Heart left ventricle (tissue), 16 donors: ENCODE results near the gene MAP4K2. TPM values are rescaled to one million over a fixed set of nuclear protein-coding genes. Genes with fewer than 3 reads are reported as not detected.
"Not testable (repeated sequence)": the region's sequence is repeated elsewhere in the genome, so short reads cannot be mapped to it uniquely, and the experiment has no call there.

Experiments
- ATAC-seq, 4 donors: fragments of 200-7000 bp; cut with Tn5 transposase; one replicate each; pipeline ENCODE4 v1.9.1; 2020 to 2022; ENCODE audit warnings: moderate library complexity in 4 of 4, mild to moderate bottlenecking in 3 of 4, moderate number of reproducible peaks in 1 of 4
- DNase-seq, 5 donors: peaks; one replicate each; pipeline ENCODE4 v3.0.0-alpha.2; 2020
- H3K27ac ChIP-seq, 12 donors: fragments of 200-600 bp; sonication (generic) in 4 of 12; one replicate each; pipeline versions ENCODE4 v1.5.0 to v1.8.0; 2016 to 2022; ENCODE audit warnings: mild to moderate bottlenecking in 2 of 12
- H3K27me3 ChIP-seq, 9 donors: fragments of 200-600 bp; sonication (generic) in 2 of 9; one replicate each; pipeline versions ENCODE4 v1.5.1 to v1.8.0; 2016 to 2022; ENCODE audit warnings: mild to moderate bottlenecking in 3 of 9
- H3K36me3 ChIP-seq, 9 donors: fragments of 200-600 bp; sonication (generic) in 2 of 9; one replicate each; pipeline versions ENCODE4 v1.5.0 to v1.8.0; 2018 to 2022; ENCODE audit warnings: mild to moderate bottlenecking in 2 of 9
- H3K4me1 ChIP-seq, 12 donors: fragments of 200-600 bp; sonication (generic) in 4 of 12; one replicate each; pipeline versions ENCODE4 v1.5.0 to v1.8.0; 2016 to 2022; ENCODE audit warnings: mild to moderate bottlenecking in 3 of 12
- H3K4me3 ChIP-seq, 12 donors: fragments of 200-600 bp; sonication (generic) in 4 of 12; one replicate each; pipeline versions ENCODE4 v1.5.0 to v1.8.0; 2017 to 2022; ENCODE audit warnings: mild to moderate bottlenecking in 9 of 12, moderate library complexity in 4 of 12
- H3K9me3 ChIP-seq, 12 donors: fragments of 200-600 bp; sonication (generic) in 4 of 12; one replicate each; pipeline versions ENCODE4 v1.5.0 to v1.8.0; 2016 to 2022; ENCODE audit warnings: mild to moderate bottlenecking in 1 of 12
- POLR2A ChIP-seq, 2 donors: fragments of 450-650 bp; IDR thresholded peaks; one replicate each; pipeline ENCODE4 v1.6.1; 2017; ENCODE audit warnings: antibody characterized with exemption in 2 of 2, mild to moderate bottlenecking in 2 of 2, moderate library complexity in 2 of 2
- WGBS, 4 donors: extraction: QIAGEN DNeasy Blood & Tissue Kit in 2 of 4; methylation state at CpG; one replicate each; pipeline versions ENCODE4 v1.1.5 to v1.1.7; 2013 to 2018; 5-methylcytosine and 5-hydroxymethylcytosine counted together
- intact Hi-C, 10 donors: fragments of 100-400 bp; cut with DNase I; formaldehyde crosslinking; loops; one replicate each; pipeline versions ENCODE4 v1.11.1 to v1.14.2; 2022
- polyA plus RNA-seq, 2 donors: library from polyadenylated mRNA; stranded (reverse); fragments of 200-250 nt; gene quantifications; one replicate each; pipeline ENCODE4 v1.2.3, GENCODE V29; 2013
- total RNA-seq, 9 donors: library from RNA; depleted of rRNA in 2 of 9; stranded (reverse); fragments of >200 nt in 2 of 9; fragmentation: NEBNext Ultra II Directional in 3 of 9; extraction: Animal tissue kit (Norgen Biotek cat#: 25700) in 3 of 9; gene quantifications; one replicate each; pipeline versions ENCODE4 v1.1.0 to v1.2.4, GENCODE V29; 2016 to 2023
- TF ChIP-seq, protein P1 (sequence below), 12 donors: fragments of 200-600 bp; sonication (generic) in 4 of 12; IDR thresholded peaks; one replicate each; pipeline versions ENCODE4 v1.5.0 to v1.8.0; 2018 to 2022; ENCODE audit warnings: antibody characterized with exemption in 12 of 12, mild to moderate bottlenecking in 5 of 12
- donor health status: ischemic (EF 13 %, LVEDD 7.1; RV severe dilation, severe dysfunction).
- donor health status: healthy with polysubstance abuse.
- donor health status: DM: no; HTN: yes; CAD: no.
- donor health status: DM: no; HTN: no; CAD: no.
- donor health status: ischemic (EF 25% LVEDD 6.9; RV normal size, moderate dysfunction).
- donor health status: ischemic (EF 25% LVEDD 5.7; RV mildly dilated, moderate dysfunction).
- donor health status: healthy.
- donor health status: DM: yes; HTN: yes; CAD: no.
- donor health status: ischemic (EF 35%, LVEDD 5.7; RV mildly dilated, moderate dysfunction).
- donor health status: nonischemic (EF 11% LVEDD 7.7; RV severe dilation, severe dysfunction).
- donor health status: DM: yes; HTN: yes; CAD: no.
- donor health status: PGD.
- donor health status: ischemic (EF 29% LVEDD 5.4; RV normal size, mild dysfunction).
- donor health status: nonischemic (EF 23%, LVEDD 6.1; RV moderate dilation, normal function).

Gene MAP4K2
- total and polyA plus RNA-seq, 11 donors: 7.0 to 27.5 (median 8.6) TPM

DNA sequence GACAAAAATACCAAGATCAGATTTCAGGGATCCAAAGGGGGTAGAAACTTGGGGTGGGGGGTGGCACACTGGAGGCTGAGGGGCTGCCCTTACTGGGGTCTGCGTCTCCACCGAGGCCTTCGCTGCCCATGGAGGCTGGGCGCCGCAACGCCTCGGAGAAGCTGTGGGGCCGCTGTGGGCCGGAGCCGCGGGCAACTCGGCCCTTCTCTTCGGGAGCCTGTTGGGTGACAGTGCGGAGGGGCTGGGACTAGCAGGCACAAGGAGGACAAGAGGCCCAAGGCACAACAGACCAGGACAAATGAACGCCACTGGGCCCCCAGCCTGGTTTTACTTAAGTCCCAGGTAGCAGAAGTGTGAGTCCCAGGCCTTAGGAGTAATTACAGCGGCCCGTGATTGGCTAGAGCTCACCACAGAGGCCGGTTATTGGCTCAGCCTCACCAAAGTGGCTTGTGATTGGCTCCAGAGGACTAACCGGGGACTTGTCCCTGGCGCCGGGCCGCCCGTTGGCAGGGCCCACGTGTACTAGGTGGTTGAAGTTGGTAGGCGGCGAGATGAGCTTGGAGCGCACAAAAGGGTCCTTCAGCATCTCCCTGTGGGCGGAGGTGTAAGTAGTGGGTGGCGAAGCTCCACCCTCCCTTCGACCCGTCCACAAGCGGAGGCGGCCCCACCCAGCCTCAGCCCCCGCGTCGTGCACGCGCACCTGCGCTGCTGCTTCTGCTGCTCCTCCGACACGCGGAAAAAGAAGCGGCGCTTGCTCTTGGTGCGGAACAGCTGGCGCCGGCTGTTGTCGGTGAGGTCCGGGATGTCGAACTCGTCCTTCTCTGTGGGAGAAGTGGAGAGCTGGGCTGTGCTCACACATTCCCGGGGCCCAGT, 23.8 kb upstream of the MAP4K2 start:
- DNase-seq (no peak), ATAC-seq (no peak)
- no peaks in the 10 kb centered on the region for H3K4me1 ChIP-seq
- H3K27ac ChIP-seq: no peak overlapping the region
- no peaks in the 10 kb centered on the region for H3K27me3 ChIP-seq
- 83 to 93% (median 89%) methylated on average over 50 to 52 of the region's 52 CpGs for WGBS, 4 donors
- H3K9me3 ChIP-seq: no peaks in the 10 kb centered on the region
- no peaks in the 10 kb centered on the region for H3K36me3 ChIP-seq
- H3K4me3 ChIP-seq: no peak overlapping the region
- intact Hi-C loops: no loop called here
- TF ChIP-seq, protein P1, sequence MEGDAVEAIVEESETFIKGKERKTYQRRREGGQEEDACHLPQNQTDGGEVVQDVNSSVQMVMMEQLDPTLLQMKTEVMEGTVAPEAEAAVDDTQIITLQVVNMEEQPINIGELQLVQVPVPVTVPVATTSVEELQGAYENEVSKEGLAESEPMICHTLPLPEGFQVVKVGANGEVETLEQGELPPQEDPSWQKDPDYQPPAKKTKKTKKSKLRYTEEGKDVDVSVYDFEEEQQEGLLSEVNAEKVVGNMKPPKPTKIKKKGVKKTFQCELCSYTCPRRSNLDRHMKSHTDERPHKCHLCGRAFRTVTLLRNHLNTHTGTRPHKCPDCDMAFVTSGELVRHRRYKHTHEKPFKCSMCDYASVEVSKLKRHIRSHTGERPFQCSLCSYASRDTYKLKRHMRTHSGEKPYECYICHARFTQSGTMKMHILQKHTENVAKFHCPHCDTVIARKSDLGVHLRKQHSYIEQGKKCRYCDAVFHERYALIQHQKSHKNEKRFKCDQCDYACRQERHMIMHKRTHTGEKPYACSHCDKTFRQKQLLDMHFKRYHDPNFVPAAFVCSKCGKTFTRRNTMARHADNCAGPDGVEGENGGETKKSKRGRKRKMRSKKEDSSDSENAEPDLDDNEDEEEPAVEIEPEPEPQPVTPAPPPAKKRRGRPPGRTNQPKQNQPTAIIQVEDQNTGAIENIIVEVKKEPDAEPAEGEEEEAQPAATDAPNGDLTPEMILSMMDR (IDR thresholded peaks at IDR 0.05): no peak
- no peak for TF ChIP-seq POLR2A (IDR thresholded peaks at IDR 0.05)

DNA sequence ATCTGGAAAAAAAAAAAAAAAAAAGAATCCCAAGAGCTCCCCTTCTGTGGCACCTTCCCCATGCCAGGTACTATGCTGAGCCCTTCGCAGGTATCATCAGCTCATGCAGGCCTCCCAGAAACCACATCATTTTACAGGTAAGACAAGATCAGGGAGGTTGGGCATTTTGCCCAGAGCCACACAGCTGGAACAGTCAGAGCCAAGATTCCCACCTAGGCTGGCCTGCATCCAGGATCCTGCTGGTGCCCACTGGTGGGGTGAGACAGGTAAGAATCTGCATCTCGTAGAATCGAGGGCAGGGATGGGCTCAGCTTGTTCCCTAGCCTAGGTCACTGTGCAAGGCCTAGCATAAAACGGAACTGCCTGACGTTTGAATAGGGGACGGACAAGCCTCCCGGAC, 23.0 kb upstream of the MAP4K2 start:
- DNase-seq (no peak), ATAC-seq (no peak)
- no peaks in the 10 kb centered on the region for H3K9me3 ChIP-seq
- H3K36me3 ChIP-seq: no peaks in the 10 kb centered on the region
- H3K4me3 ChIP-seq: no peak overlapping the region
- H3K27me3 ChIP-seq: no peaks in the 10 kb centered on the region
- TF ChIP-seq, protein P1 (IDR thresholded peaks at IDR 0.05): no peak
- no peak for TF ChIP-seq POLR2A (IDR thresholded peaks at IDR 0.05)
- no peaks in the 10 kb centered on the region for H3K4me1 ChIP-seq
- WGBS, 4 donors: 85 to 95% (median 89%) methylated on average over 3 to 7 of the region's 7 CpGs
- H3K27ac ChIP-seq: no peak overlapping the region
- intact Hi-C loops: no loop called here

DNA sequence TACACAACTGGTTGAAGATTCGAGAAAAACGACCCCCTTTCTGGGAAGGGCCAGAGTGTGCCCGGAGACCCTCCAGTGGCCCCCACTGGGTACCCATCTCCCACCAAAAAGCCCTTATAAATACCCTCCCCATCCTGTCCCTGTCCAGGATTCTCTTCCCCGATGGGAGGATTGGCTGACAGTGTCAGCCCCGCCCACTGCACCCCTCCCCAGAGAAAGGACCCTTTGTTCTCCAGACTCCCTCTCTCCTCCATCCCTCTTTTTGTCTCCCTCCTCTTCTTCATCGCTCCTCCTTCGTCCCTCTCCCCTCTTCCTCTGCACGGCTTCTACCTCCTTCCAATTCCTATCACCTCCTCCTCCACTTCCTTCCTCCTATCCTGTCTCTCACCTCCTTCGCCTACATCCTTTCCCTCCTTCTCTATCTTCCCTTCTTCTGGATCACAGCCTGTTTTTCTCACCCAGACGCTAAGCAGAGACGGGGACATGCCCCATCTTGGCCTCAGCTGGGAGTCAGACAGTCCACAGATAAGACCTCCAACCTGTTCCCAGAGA, 20.6 kb upstream of the MAP4K2 start:
- TF ChIP-seq, protein P1 (IDR thresholded peaks at IDR 0.05): no peak
- no peak for TF ChIP-seq POLR2A (IDR thresholded peaks at IDR 0.05)
- DNase-seq (no peak), ATAC-seq (no peak)
- no peaks in the 10 kb centered on the region for H3K27me3 ChIP-seq
- H3K36me3 ChIP-seq: no peaks in the 10 kb centered on the region
- H3K27ac ChIP-seq: no peak overlapping the region
- intact Hi-C loops: no loop called here
- H3K9me3 ChIP-seq: no peaks in the 10 kb centered on the region
- WGBS, 4 donors: 54 to 62% (median 55%) methylated on average over 11 of the region's 11 CpGs
- no peaks in the 10 kb centered on the region for H3K4me1 ChIP-seq
- no peak overlapping the region for H3K4me3 ChIP-seq

DNA sequence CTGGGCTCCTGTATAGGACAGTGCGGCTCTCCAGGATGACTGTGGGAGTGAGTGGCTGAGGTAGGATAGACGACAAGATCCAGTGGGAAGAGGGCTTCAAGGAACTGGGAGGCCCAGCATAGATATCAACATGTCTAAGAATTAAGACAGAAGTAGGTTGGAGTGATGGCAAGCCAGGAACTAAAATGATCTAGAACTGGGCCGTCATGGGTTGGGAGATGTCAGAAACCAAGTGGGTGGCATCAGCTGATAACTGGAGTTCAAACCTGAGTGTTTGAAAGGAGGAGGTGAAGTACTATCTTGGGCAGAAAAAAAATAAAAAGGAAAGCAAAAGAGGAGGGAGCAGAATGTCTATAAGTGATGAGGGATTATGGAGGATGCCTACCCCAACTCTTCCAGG, 14.5 kb upstream of the MAP4K2 start:
- intact Hi-C loops: no loop called here
- ATAC-seq (no peak), DNase-seq (no peak)
- H3K4me3 ChIP-seq: no peak overlapping the region
- no peaks in the 10 kb centered on the region for H3K9me3 ChIP-seq
- no peaks in the 10 kb centered on the region for H3K27me3 ChIP-seq
- H3K36me3 ChIP-seq: no peaks in the 10 kb centered on the region
- no peak for TF ChIP-seq POLR2A (IDR thresholded peaks at IDR 0.05)
- TF ChIP-seq, protein P1 (IDR thresholded peaks at IDR 0.05): no peak
- H3K27ac ChIP-seq: no peak overlapping the region
- no peaks in the 10 kb centered on the region for H3K4me1 ChIP-seq
- WGBS, 4 donors: 76 to 89% (median 80%) methylated on average over 3 of the region's 3 CpGs

DNA sequence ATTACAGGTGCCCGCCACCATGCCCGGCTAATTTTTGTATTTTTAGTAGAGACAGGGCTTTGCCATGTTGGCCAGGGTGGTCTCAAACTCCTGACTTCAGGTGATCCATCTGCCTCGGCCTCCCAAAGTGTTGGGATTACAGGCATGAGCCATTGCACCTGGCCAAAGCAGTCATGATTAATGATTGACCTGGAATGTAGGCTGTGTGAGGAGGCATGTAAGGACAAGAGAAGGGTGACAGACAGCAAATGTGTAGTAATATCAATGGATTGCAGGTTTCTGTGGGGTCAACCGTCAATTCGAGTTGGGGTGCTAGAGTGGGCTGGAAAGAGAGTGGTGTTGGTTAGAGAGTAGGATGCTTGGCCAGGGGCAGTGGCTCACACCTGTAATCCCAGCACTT, 12.4 kb upstream of the MAP4K2 start:
- 87 to 94% (median 89%) methylated on average over 5 of the region's 5 CpGs for WGBS, 4 donors
- DNase-seq, H3K36me3 ChIP-seq, H3K9me3 ChIP-seq, ATAC-seq, H3K4me1 ChIP-seq, intact Hi-C loops, H3K4me3 ChIP-seq, H3K27ac ChIP-seq, H3K27me3 ChIP-seq: not testable (repeated sequence)
